BE2C (cell line): ENCODE data around the gene LHPP.

Experiments
- DNase-seq: peaks from one replicate; pipeline ENCODE4 v3.0.0-alpha.2; 2020
- H3K27me3 ChIP-seq: fragments of 250-450 bp; sonication (Bioruptor Pico); 2 replicates; pipeline ENCODE4 v1.5.1; 2020; ENCODE audit warnings: mild to moderate bottlenecking
- H3K36me3 ChIP-seq: fragments of 250-450 bp; sonication (Bioruptor Pico); 2 replicates; pipeline ENCODE4 v1.5.1; 2020; ENCODE audit warnings: mild to moderate bottlenecking
- H3K4me1 ChIP-seq: fragments of 250-450 bp; sonication (Bioruptor Pico); 2 replicates; pipeline ENCODE4 v1.5.1; 2020
- H3K4me3 ChIP-seq: 2 replicates; pipeline ENCODE4 v1.5.1; 2011; ENCODE audit warnings: low read depth, low read length
- H3K9me3 ChIP-seq: fragments of 250-450 bp; sonication (Bioruptor Pico); 2 replicates; pipeline ENCODE4 v1.5.1; 2020
- CTCF ChIP-seq: IDR thresholded peaks from 2 replicates; pipeline ENCODE4 v1.5.1; 2012; ENCODE audit warnings: mild to moderate bottlenecking, low read depth, low read length

Gene LHPP

DNA sequence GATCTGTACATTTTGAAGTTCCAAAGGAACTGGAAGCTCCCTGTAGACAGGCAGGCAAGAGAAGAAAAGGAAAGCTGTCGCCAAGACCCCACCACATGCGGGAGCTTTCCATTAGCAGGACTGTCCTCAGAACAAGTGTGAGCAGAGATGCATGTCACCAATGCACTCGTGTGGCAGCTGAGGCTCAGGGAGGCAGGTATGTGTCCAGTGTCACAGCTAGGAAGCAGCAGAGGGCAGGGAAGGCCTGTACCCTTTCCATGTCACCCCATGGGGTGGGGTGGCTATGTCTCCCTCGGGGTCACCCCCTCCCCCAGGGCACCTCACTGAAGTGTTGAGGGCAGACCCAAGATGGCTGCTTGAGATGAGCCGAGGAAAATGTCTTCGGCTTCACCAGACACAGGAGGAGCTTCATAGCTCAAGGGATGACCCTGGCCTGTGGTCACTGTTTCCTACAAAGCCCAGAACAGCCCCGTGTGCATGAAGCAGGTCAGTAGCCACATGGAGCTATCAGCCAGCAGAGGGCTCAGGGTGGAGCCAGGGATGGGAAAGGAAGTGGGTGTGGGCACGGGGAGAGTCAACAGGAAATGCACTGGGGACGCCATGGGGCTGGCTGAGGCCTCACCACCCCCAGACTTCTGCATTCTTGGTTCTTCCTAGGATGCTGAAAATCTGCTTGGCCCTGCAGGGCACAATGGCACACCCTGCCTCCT is 186.0 kb downstream of the LHPP start:
- Histone ChIP-seq H3K4me1 (peaks cover 46% of the 10 kb centered on the region), H3K27me3 (no peaks in the 10 kb centered on the region), H3K4me3 (no peak overlapping the region), H3K9me3 (no peaks in the 10 kb centered on the region), H3K36me3 (no peaks in the 10 kb centered on the region)
- peak; percentile 41 for DNase-seq
- TF ChIP-seq CTCF, result peak; percentile 27

DNA sequence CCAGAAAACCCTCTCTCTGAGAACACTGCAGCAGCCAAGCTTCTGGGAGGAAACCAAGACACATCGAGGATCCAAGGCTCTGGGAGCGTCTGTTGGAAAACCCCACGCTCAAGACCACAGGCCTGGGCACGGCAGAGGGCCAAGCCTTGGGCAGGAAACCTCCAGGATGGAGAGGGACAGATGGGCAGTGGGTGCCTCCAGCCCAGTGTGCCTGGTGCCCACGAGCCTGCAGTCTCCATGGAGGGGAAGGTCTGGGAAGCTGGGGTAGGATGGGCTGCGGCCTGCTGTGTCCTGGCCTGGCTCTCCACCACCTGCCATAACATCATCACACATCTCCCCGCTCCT is 186.5 kb downstream of the LHPP start:
- Histone ChIP-seq H3K4me3 (no peak overlapping the region), H3K27me3 (no peaks in the 10 kb centered on the region), H3K9me3 (no peaks in the 10 kb centered on the region), H3K4me1 (peaks cover 46% of the 10 kb centered on the region), H3K36me3 (no peaks in the 10 kb centered on the region)
- no peak for DNase-seq
- no peak for TF ChIP-seq CTCF

DNA sequence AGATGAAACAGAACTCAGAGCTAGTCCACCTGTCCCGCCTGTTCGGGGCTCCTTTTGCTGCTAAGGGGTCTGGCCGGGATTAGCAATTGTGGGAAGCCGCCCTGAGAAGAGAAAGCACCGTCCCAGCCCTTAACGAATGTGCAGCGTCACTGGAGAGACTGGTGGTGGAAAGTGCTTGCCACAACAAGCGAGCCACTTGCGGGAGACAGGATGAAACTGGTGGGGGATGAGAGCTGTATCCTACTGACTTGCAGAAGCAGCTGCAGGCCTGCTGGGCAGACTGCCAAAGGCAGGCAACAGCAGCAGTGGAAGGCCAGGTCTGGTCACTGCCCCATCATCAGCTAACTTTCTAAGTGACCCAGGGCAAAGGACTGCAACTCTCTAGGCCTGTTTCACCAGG is 187.1 kb downstream of the LHPP start:
- no peaks in the 10 kb centered on the region for H3K9me3 ChIP-seq
- TF ChIP-seq CTCF, result no peak
- DNase-seq, result peak; percentile 93
- H3K27me3 ChIP-seq, result no peaks in the 10 kb centered on the region
- H3K4me1 ChIP-seq, result peaks cover 51% of the 10 kb centered on the region
- H3K4me3 ChIP-seq, result no peak overlapping the region
- no peaks in the 10 kb centered on the region for H3K36me3 ChIP-seq

DNA sequence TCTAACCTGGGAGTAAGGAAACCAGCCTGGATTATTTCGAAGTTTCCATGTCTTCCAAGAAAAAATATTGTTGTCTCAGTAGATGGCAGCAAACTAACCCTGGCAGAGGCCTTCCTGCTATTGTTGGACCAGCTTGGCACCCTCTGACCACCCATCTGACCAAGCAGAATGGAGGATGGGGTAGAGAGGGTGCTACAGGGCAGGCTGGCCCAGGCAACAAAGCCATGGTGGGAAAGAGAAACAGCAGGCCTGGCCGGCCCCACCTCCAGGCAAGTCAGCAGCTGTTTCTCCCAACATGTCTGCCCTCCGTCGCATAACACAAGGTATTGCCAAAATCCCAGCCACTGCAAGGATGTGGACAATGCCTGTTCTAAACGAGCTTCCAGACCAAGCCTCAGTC is 187.6 kb downstream of the LHPP start:
- Histone ChIP-seq H3K4me3 (no peak overlapping the region), H3K27me3 (no peaks in the 10 kb centered on the region), H3K9me3 (no peaks in the 10 kb centered on the region), H3K4me1 (peaks cover 51% of the 10 kb centered on the region), H3K36me3 (no peaks in the 10 kb centered on the region)
- TF ChIP-seq CTCF, result peak; percentile 7; the same call in 1 of the 2 replicates
- peak; percentile 64 for DNase-seq

- Histone ChIP-seq H3K4me1 (peaks cover 51% of the 10 kb centered on the region), H3K9me3 (no peaks in the 10 kb centered on the region), H3K27me3 (no peaks in the 10 kb centered on the region), H3K36me3 (no peaks in the 10 kb centered on the region), H3K4me3 (no peak overlapping the region)
- TF ChIP-seq CTCF, result no peak
- no peak for DNase-seq
Measured at GRCh38 chr10:124650263-124650662, 188.6 kb downstream of the LHPP start.

DNA sequence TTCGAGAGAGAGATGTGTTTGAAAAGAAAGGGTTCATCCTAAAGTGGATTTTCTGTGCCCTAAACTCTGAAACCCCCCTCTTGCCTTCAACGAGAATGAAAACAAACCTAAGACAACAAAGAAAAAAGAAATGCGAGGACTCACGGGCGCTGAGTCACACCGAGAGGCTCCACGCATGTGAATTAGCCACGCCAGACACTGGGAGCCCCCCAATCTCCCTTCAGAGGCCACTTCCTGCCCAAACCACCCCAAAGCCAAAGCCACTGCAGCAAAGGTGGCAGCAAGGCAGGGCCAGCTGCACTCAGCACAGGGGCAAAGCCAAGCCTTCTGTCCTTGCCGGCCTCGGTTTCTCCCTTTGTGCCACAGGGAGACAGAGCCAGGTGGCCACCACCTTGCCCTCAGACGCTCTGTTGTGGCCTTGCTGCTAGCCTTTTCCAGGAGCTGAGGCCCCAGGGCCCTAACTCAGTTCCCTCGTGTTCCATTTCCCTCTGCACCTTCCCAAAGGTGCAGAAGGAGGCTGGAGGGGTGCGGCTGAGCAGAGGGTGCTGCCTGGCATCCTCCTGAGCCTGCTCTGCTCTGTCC is 189.3 kb downstream of the LHPP start:
- TF ChIP-seq CTCF, result no peak
- Histone ChIP-seq H3K9me3 (no peaks in the 10 kb centered on the region), H3K4me1 (peaks cover 48% of the 10 kb centered on the region), H3K4me3 (no peak overlapping the region), H3K36me3 (no peaks in the 10 kb centered on the region), H3K27me3 (no peaks in the 10 kb centered on the region)
- no peak for DNase-seq
